GM12878 (cell line): ENCODE measurements around the gene NASP. TPM values are rescaled to one million over a fixed set of nuclear protein-coding genes. Genes with fewer than 3 reads are reported as not detected.

ENCODE experiments used
- ATAC-seq: fragments of 200-7000 bp; cut with Tn5 transposase; 3 replicates; pipeline ENCODE4 v1.9.1; 2020; ENCODE audit warnings: mild to moderate bottlenecking, moderate library complexity
- BruUV-seq: library from RNA; stranded (reverse); fragments of 400-500 nt; replicated peaks from 2 replicates; lab custom pipeline; 2021; lab: Mats Ljungman, UMichigan
- CTCF ChIA-PET: fragments of 300-600 bp; sonication (Branson Sonifier 250); formaldehyde crosslinking; extraction: SDS; loops from one replicate; lab custom pipeline; 2021; ENCODE audit warnings: inconsistent platforms; lab: Yijun Ruan, JAX
- POLR2A ChIA-PET: fragments of 350-600 bp; formaldehyde crosslinking; extraction: SDS; loops from one replicate; lab custom pipeline; 2021; ENCODE audit warnings: inconsistent platforms; lab: Charles Lee
- RAD21 ChIA-PET: fragments of 300-600 bp; sonication (Branson Sonifier 250); formaldehyde crosslinking; loops from one replicate; lab custom pipeline; 2023; ENCODE audit warnings: antibody characterized with exemption; ENCODE audit not compliant: unreplicated experiment; lab: Charles Lee
- SMC1A ChIA-PET: fragments of 300-600 bp; sonication (Branson Sonifier 250); formaldehyde crosslinking; loops from one replicate; lab custom pipeline; 2023; ENCODE audit not compliant: unreplicated experiment, uncharacterized antibody; lab: Charles Lee
- DNase-seq: peaks from one replicate; pipeline ENCODE4 v3.0.0-alpha.2; 2011; ENCODE audit warnings: low read depth, low spot score
- FAIRE-seq: peaks from 3 replicates; lab custom pipeline; 2011; peaks lifted over from hg19 to GRCh38; lab: Jason Lieb, UNC
- H2AFZ ChIP-seq: 2 replicates; pipeline ENCODE4 v1.6.0; 2011; ENCODE audit warnings: low read depth, low read length, control low read depth; ENCODE audit not compliant: control insufficient read depth
- H3K27ac ChIP-seq: 2 replicates; pipeline ENCODE4 v1.5.1; 2011; ENCODE audit warnings: control low read depth; ENCODE audit not compliant: control insufficient read depth, insufficient read depth
- H3K27me3 ChIP-seq, 2 experiments: replicated peaks in 1 of 2; 2 replicates each; pipeline versions ENCODE4 v1.6.0 to v1.6.1; 2011; ENCODE audit warnings: low read length in 1 of 2; ENCODE audit not compliant: control insufficient read depth in 2 of 2, insufficient read depth in 2 of 2
- H3K36me3 ChIP-seq, 2 experiments: 2 replicates each; pipeline ENCODE4 v1.5.1; 2011; ENCODE audit warnings: low read length in 1 of 2; ENCODE audit not compliant: control insufficient read depth in 2 of 2, insufficient read depth in 2 of 2
- H3K4me1 ChIP-seq: 2 replicates; pipeline ENCODE4 v1.6.1; 2011; ENCODE audit warnings: mild to moderate bottlenecking, low read length, moderate library complexity, mixed read lengths; ENCODE audit not compliant: control insufficient read depth, insufficient read depth
- H3K4me2 ChIP-seq: 2 replicates; pipeline ENCODE4 v1.6.0; 2011; ENCODE audit warnings: control low read depth; ENCODE audit not compliant: control insufficient read depth, insufficient read depth
- H3K4me3 ChIP-seq: fragments of 200-600 bp; sonication (generic); 2 replicates; pipeline ENCODE4 v1.5.1; 2016
- H3K79me2 ChIP-seq: 2 replicates; pipeline ENCODE4 v1.6.0; 2011; ENCODE audit warnings: low read length; ENCODE audit not compliant: control insufficient read depth, insufficient read depth
- H3K9ac ChIP-seq: 2 replicates; pipeline ENCODE4 v1.8.0; 2011; ENCODE audit warnings: low read length, control low read depth, mixed read lengths; ENCODE audit not compliant: control insufficient read depth, insufficient read depth
- H3K9me3 ChIP-seq: replicated peaks from 3 replicates; pipeline ENCODE4 v1.5.1; 2011; ENCODE audit warnings: mild to moderate bottlenecking, low read length; ENCODE audit not compliant: control insufficient read depth, insufficient read depth
- H4K20me1 ChIP-seq: 2 replicates; pipeline ENCODE4 v1.6.0; 2011; ENCODE audit not compliant: control insufficient read depth, insufficient read depth
- BCL11A ChIP-seq: IDR thresholded peaks from 2 replicates; pipeline ENCODE4 v1.6.1; 2011; ENCODE audit warnings: low read depth, low read length
- E2F8 ChIP-seq: fragments of 450-650 bp; IDR thresholded peaks from 2 replicates; pipeline ENCODE4 v1.6.1; 2018; ENCODE audit warnings: mild to moderate bottlenecking, low read depth, moderate library complexity; ENCODE audit not compliant: partially characterized antibody
- HDAC2 ChIP-seq: fragments of 200-600 bp; sonication (generic); IDR thresholded peaks from 2 replicates; pipeline ENCODE4 v1.6.1; 2017
- NR2C2 ChIP-seq: IDR thresholded peaks from 2 replicates; pipeline ENCODE4 v1.6.1; 2011; ENCODE audit warnings: borderline replicate concordance, low read depth; ENCODE audit not compliant: control insufficient read depth, insufficient read length
- WGBS: methylation state at CpG from one replicate; pipeline ENCODE4 v1.1.6; 2016; ENCODE audit warnings: low lambda C conversion rate; ENCODE audit not compliant: insufficient replicate concordance, insufficient coverage; ENCODE audit errors: missing lambda C conversion rate; 5-methylcytosine and 5-hydroxymethylcytosine counted together
- in situ Hi-C: fragments of 300-500 bp; cut with MboI; formaldehyde crosslinking; loops from 9 replicates; pipeline ENCODE4 v1.14.3; 2018; ENCODE audit warnings: mixed read lengths
- intact Hi-C: fragments of 100-400 bp; cut with micrococcal nuclease; formaldehyde crosslinking; loops from one replicate; pipeline ENCODE4 v1.14.2; 2022; ENCODE audit not compliant: unreplicated experiment
- polyA plus RNA-seq, 11 experiments: library from polyadenylated mRNA; depleted of rRNA in 4 of 11; unstranded in 6 of 11; stranded (reverse) in 5 of 11; fragments of >200 nt; fragmentation: Nextera tagmentation in 4 of 11; fragmentation: Illumina TruSeq in 1 of 11; extraction: Ambion mirVana in 4 of 11; extraction: Trizol in 1 of 11; gene quantifications; 1 replicate in 1 of 11; 2 replicates in 10 of 11; pipeline versions ENCODE4 v1.2.1 to v1.2.3, GENCODE V29; 2011 to 2016; ENCODE audit warnings: inconsistent platforms in 2 of 11, missing spikeins in 2 of 11, low read depth in 1 of 11
- total RNA-seq, 4 experiments: library from RNA; depleted of rRNA in 3 of 4; stranded (reverse); fragments of >200 nt in 3 of 4; fragmentation: Illumina TruSeq in 1 of 4; extraction: Trizol in 1 of 4; gene quantifications; 2 replicates each; pipeline versions ENCODE4 v1.2.1 to v1.2.3, GENCODE V29; 2013 to 2021
- TF ChIP-seq, protein P1 (sequence below): fragments of 450-650 bp; IDR thresholded peaks from 2 replicates; pipeline ENCODE4 v1.6.1; 2017; ENCODE audit warnings: mild to moderate bottlenecking, moderate library complexity
- TF ChIP-seq, protein P2 (sequence below): fragments of 450-650 bp; IDR thresholded peaks from 2 replicates; pipeline ENCODE4 v1.6.1; 2016; ENCODE audit warnings: mild to moderate bottlenecking
- TF ChIP-seq, protein P3 (sequence below): fragments of 450-650 bp; IDR thresholded peaks from 2 replicates; pipeline ENCODE4 v1.6.1; 2016; ENCODE audit warnings: mild to moderate bottlenecking, moderate library complexity, borderline replicate concordance

NASP gene
- total and polyA plus RNA-seq, 10 of the 15 experiments (the other 5 are each of a cell fraction or from before 2014, with no cell fraction given): 111 to 321 (median 205) TPM

DNA sequence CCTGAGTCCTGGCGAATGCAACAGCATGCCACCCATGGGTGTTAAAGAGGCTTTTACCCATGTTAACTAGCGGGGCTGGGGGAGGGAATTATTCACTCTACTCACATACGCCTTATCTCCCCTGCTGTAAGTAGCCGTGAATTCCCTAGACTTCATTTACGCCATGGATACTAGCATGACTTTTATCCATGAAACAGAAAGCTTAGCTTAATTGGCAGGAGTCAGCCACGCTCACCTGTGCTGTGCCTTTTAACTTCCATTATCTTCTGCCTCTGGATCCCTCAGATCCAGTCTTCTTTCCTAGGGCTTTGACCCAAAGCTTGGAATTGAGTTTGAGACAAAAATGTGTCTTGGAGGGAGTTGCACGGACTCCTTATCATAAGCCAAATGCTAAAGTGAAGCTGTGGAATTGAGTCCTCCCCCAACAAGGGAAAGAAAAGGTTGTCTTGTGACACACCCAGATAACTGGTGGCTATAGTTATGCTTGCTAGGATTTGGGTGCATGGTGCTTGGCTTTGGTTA lies 9.7 kb upstream of the NASP start:
- Histone ChIP-seq H2AFZ (no peak overlapping the region), H3K4me1 (no peaks in the 10 kb centered on the region), H3K9ac (no peak overlapping the region), H3K79me2 (no peaks in the 10 kb centered on the region), H3K27me3 (no peaks in the 10 kb centered on the region), H4K20me1 (no peaks in the 10 kb centered on the region), H3K27ac (no peak overlapping the region), H3K4me2 (no peak overlapping the region), H3K4me3 (no peak overlapping the region), H3K36me3 (peaks cover 6 to 7% of the 10 kb centered on the region in 2 experiments; a peak in 3 of 4 replicates), H3K9me3 (no peaks in the 10 kb centered on the region)
- ChIA-PET RAD21 (no interaction called here), POLR2A (interaction anchor here (0.6 to 1.0 kb wide), 2 partner anchors 56 to 137 kb away, joined by 3 to 5 read pairs; no protein-coding TSS in a partner anchor), SMC1A (interaction anchor here (0.8 to 1.6 kb wide), 6 partner anchors 9 to 81 kb away, joined by 3 to 5 read pairs (median 4); partner anchors contain the start of genes CCDC163 and MMACHC), CTCF (interaction anchor here (1.0 to 2.1 kb wide), 5 partner anchors 9 to 81 kb away, joined by 3 to 7 read pairs (median 5); no protein-coding TSS in a partner anchor)
- FAIRE-seq: no peak
- ATAC-seq: no peak
- 90% methylated on average over 7 of the region's 7 CpGs for WGBS
- in situ Hi-C loops (no loop called here), intact Hi-C loops (loop anchor here (5.0 kb wide), 1 partner anchor 212 kb away; no protein-coding TSS in a partner anchor)
- no TSS peak for BruUV-seq
- no peak for DNase-seq
- TF ChIP-seq, protein P1, sequence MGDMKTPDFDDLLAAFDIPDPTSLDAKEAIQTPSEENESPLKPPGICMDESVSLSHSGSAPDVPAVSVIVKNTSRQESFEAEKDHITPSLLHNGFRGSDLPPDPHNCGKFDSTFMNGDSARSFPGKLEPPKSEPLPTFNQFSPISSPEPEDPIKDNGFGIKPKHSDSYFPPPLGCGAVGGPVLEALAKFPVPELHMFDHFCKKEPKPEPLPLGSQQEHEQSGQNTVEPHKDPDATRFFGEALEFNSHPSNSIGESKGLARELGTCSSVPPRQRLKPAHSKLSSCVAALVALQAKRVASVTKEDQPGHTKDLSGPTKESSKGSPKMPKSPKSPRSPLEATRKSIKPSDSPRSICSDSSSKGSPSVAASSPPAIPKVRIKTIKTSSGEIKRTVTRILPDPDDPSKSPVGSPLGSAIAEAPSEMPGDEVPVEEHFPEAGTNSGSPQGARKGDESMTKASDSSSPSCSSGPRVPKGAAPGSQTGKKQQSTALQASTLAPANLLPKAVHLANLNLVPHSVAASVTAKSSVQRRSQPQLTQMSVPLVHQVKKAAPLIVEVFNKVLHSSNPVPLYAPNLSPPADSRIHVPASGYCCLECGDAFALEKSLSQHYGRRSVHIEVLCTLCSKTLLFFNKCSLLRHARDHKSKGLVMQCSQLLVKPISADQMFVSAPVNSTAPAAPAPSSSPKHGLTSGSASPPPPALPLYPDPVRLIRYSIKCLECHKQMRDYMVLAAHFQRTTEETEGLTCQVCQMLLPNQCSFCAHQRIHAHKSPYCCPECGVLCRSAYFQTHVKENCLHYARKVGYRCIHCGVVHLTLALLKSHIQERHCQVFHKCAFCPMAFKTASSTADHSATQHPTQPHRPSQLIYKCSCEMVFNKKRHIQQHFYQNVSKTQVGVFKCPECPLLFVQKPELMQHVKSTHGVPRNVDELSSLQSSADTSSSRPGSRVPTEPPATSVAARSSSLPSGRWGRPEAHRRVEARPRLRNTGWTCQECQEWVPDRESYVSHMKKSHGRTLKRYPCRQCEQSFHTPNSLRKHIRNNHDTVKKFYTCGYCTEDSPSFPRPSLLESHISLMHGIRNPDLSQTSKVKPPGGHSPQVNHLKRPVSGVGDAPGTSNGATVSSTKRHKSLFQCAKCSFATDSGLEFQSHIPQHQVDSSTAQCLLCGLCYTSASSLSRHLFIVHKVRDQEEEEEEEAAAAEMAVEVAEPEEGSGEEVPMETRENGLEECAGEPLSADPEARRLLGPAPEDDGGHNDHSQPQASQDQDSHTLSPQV: no peak
- no peak for TF ChIP-seq NR2C2
- TF ChIP-seq E2F8: no peak
- no peak for TF ChIP-seq HDAC2
- TF ChIP-seq, protein P2, sequence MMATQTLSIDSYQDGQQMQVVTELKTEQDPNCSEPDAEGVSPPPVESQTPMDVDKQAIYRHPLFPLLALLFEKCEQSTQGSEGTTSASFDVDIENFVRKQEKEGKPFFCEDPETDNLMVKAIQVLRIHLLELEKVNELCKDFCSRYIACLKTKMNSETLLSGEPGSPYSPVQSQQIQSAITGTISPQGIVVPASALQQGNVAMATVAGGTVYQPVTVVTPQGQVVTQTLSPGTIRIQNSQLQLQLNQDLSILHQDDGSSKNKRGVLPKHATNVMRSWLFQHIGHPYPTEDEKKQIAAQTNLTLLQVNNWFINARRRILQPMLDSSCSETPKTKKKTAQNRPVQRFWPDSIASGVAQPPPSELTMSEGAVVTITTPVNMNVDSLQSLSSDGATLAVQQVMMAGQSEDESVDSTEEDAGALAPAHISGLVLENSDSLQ: no peak
- no peak for TF ChIP-seq BCL11A
- TF ChIP-seq, protein P3, sequence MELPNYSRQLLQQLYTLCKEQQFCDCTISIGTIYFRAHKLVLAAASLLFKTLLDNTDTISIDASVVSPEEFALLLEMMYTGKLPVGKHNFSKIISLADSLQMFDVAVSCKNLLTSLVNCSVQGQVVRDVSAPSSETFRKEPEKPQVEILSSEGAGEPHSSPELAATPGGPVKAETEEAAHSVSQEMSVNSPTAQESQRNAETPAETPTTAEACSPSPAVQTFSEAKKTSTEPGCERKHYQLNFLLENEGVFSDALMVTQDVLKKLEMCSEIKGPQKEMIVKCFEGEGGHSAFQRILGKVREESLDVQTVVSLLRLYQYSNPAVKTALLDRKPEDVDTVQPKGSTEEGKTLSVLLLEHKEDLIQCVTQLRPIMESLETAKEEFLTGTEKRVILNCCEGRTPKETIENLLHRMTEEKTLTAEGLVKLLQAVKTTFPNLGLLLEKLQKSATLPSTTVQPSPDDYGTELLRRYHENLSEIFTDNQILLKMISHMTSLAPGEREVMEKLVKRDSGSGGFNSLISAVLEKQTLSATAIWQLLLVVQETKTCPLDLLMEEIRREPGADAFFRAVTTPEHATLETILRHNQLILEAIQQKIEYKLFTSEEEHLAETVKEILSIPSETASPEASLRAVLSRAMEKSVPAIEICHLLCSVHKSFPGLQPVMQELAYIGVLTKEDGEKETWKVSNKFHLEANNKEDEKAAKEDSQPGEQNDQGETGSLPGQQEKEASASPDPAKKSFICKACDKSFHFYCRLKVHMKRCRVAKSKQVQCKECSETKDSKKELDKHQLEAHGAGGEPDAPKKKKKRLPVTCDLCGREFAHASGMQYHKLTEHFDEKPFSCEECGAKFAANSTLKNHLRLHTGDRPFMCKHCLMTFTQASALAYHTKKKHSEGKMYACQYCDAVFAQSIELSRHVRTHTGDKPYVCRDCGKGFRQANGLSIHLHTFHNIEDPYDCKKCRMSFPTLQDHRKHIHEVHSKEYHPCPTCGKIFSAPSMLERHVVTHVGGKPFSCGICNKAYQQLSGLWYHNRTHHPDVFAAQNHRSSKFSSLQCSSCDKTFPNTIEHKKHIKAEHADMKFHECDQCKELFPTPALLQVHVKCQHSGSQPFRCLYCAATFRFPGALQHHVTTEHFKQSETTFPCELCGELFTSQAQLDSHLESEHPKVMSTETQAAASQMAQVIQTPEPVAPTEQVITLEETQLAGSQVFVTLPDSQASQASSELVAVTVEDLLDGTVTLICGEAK: no peak
